Measurements from ENCODE around the gene ELP2.
"Not testable (repeated sequence)": the region's sequence is repeated elsewhere in the genome, so short reads cannot be mapped to it uniquely, and the experiment has no call there.

The ELP2 gene

GRCh38 chr18:36129300-36130038 lies at the start of gene ELP2, which contains the start of gene SLC39A6:
Gene ELP2, plus strand, starts transcription at chr18:36129899. Its CDS starts 35 bp downstream, at chr18:36129934.
Gene SLC39A6, minus strand, starts transcription at chr18:36129340. Its CDS starts 2,333 bp downstream, at chr18:36127007.
- peak; percentile 95 to 97 for DNase-seq

GRCh38 chr18:36081118-36081517 lies 48.6 kb upstream of the ELP2 start:
- not testable (repeated sequence) for DNase-seq

GRCh38 chr18:36083729-36084128 lies 46.0 kb upstream of the ELP2 start:
- DNase-seq: no peak

GRCh38 chr18:36085195-36085594 lies 44.5 kb upstream of the ELP2 start:
- no peak for DNase-seq

GRCh38 chr18:36086186-36086585 lies 43.5 kb upstream of the ELP2 start:
- DNase-seq: no peak

- no peak for DNase-seq
Observed at GRCh38 chr18:36088256-36088655, 41.4 kb upstream of the ELP2 start.

- no peak for DNase-seq
Observed at GRCh38 chr18:36089001-36089400, 40.7 kb upstream of the ELP2 start.

GRCh38 chr18:36092116-36092515 lies 37.6 kb upstream of the ELP2 start:
- DNase-seq: not testable (repeated sequence)

- no peak for DNase-seq
Observed at GRCh38 chr18:36094431-36094830, 35.3 kb upstream of the ELP2 start.

GRCh38 chr18:36095936-36096519 lies 33.7 kb upstream of the ELP2 start:
- DNase-seq: peak in 1 of 2 experiments; percentile 41

GRCh38 chr18:36096955-36097354 lies 32.7 kb upstream of the ELP2 start:
- no peak for DNase-seq

- DNase-seq: no peak
Observed at GRCh38 chr18:36099311-36099710, 30.4 kb upstream of the ELP2 start.

GRCh38 chr18:36101943-36102342 lies 27.8 kb upstream of the ELP2 start:
- DNase-seq: no peak

- DNase-seq: no peak
Observed at GRCh38 chr18:36104749-36105148, 24.9 kb upstream of the ELP2 start.

GRCh38 chr18:36107477-36107876 lies 22.2 kb upstream of the ELP2 start:
- no peak for DNase-seq

GRCh38 chr18:36108196-36108595 lies 21.5 kb upstream of the ELP2 start:
- no peak for DNase-seq

- no peak for DNase-seq
Observed at GRCh38 chr18:36108601-36109000, 21.1 kb upstream of the ELP2 start.

- no peak for DNase-seq
Observed at GRCh38 chr18:36109737-36110136, 20.0 kb upstream of the ELP2 start.

GRCh38 chr18:36112302-36112701 lies 17.4 kb upstream of the ELP2 start:
- no peak for DNase-seq

- DNase-seq: no peak
Observed at GRCh38 chr18:36114251-36114650, 15.4 kb upstream of the ELP2 start.

- no peak for DNase-seq
Observed at GRCh38 chr18:36114738-36115137, 15.0 kb upstream of the ELP2 start.

- not testable (repeated sequence) for DNase-seq
Observed at GRCh38 chr18:36116771-36117170, 12.9 kb upstream of the ELP2 start.

GRCh38 chr18:36120297-36120696 lies 9.4 kb upstream of the ELP2 start:
- no peak for DNase-seq

- no peak for DNase-seq
Observed at GRCh38 chr18:36124841-36125240, 4.9 kb upstream of the ELP2 start.

- no peak for DNase-seq
Observed at GRCh38 chr18:36126668-36127067, 3.0 kb upstream of the ELP2 start.
